Lower lobe of right lung (tissue), 2 donors: ENCODE measurements around the gene HTRA3. TPM values are rescaled to one million over a fixed set of nuclear protein-coding genes. Genes with fewer than 3 reads are reported as not detected.
A peak's percentile ranks its signal among the peaks of the same experiment; 100 is the strongest.

Experiments used
- ATAC-seq, 2 donors: fragments of 200-7000 bp; cut with Tn5 transposase; one replicate each; pipeline ENCODE4 v1.9.1; 2020 to 2022; ENCODE audit warnings: mild to moderate bottlenecking in 2 of 2, moderate library complexity in 2 of 2
- DNase-seq: peaks from one replicate; pipeline ENCODE4 v3.0.0-alpha.2; 2020
- H3K27ac ChIP-seq: fragments of 200-600 bp; one replicate; pipeline ENCODE4 v1.8.0; 2022
- H3K27me3 ChIP-seq: fragments of 200-600 bp; one replicate; pipeline ENCODE4 v1.8.0; 2022; ENCODE audit warnings: low read depth
- H3K36me3 ChIP-seq: fragments of 200-600 bp; one replicate; pipeline ENCODE4 v1.8.0; 2022; ENCODE audit warnings: mild to moderate bottlenecking
- H3K4me1 ChIP-seq: fragments of 200-600 bp; one replicate; pipeline ENCODE4 v1.8.0; 2022
- H3K4me3 ChIP-seq: fragments of 200-600 bp; one replicate; pipeline ENCODE4 v1.8.0; 2022; ENCODE audit warnings: mild to moderate bottlenecking
- H3K9me3 ChIP-seq: fragments of 200-600 bp; one replicate; pipeline ENCODE4 v1.8.0; 2022
- CTCF ChIP-seq: fragments of 200-600 bp; IDR thresholded peaks from one replicate; pipeline ENCODE4 v1.8.0; 2022; ENCODE audit warnings: antibody characterized with exemption, mild to moderate bottlenecking
- intact Hi-C: fragments of 100-400 bp; cut with DNase I; formaldehyde crosslinking; loops from one replicate; pipeline ENCODE4 v1.11.0; 2022
- total RNA-seq: library from RNA; stranded (reverse); fragmentation: NEBNext Ultra II Directional; extraction: Animal tissue kit (Norgen Biotek cat#: 25700); gene quantifications from one replicate; pipeline ENCODE4 v1.2.1, GENCODE V29; 2021
- donor health status: DM: no; HTN: yes; CAD: no; lungs with severe emphysema.

HTRA3 gene
- total RNA-seq, 1 donor from 2014 or later, result 15.5 TPM

DNA sequence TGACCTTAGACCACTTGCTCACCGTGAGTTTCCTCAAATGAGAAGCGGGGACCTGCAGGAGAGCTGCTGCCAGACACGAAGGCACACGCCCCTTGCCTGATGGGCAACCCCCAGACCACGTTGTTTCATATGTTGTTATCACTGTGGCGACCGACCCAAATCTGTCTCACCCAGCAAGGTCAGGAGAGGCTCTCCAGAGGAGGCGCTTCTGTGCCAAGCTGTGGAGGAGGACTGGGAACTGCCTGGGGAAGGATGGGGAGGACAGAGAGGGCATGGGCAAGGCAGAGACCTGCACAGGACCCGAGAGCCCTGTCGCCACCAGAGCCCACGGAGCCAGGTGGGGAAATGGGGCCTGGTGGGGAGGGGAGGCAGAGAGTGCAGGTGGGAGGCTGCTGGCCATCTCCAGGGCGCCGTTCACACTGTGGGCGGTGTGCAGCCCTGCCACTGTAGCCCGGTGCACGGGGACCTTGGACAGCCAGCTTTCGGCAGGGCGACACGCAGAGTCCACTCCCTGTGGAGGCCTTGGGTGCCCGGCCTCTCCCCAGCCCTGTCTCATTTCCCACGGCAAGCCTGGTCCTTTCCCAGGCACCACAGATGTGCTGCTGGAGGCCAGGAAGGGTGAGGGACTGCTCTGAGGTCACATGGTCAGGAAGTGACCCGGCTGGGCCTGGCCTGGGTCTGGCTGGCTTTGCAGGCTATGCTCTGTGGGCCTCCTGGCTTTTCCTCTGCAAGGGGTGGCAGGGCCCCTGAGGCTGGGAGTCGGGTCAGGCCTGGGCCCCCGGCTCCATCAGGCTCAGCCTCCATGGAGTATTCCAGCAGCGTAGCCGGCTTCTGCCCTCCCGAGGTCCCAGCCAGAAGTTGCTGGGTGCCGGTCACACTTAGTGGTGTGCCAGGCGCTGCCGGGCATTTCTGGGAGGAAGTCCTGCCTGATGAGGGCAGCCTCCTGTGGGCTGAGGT lies 3.2 kb downstream of the HTRA3 start:
- DNase-seq, result no peak
- no peaks in the 10 kb centered on the region for H3K9me3 ChIP-seq
- peak overlapping the region; percentile 56 for H3K27ac ChIP-seq
- intact Hi-C loops, result no loop called here
- H3K36me3 ChIP-seq, result no peaks in the 10 kb centered on the region
- H3K4me3 ChIP-seq, result peak overlapping the region; percentile 52
- H3K27me3 ChIP-seq, result peaks cover 24% of the 10 kb centered on the region
- TF ChIP-seq CTCF, result no peak
- peaks cover 64% of the 10 kb centered on the region for H3K4me1 ChIP-seq
- no peak for ATAC-seq

DNA sequence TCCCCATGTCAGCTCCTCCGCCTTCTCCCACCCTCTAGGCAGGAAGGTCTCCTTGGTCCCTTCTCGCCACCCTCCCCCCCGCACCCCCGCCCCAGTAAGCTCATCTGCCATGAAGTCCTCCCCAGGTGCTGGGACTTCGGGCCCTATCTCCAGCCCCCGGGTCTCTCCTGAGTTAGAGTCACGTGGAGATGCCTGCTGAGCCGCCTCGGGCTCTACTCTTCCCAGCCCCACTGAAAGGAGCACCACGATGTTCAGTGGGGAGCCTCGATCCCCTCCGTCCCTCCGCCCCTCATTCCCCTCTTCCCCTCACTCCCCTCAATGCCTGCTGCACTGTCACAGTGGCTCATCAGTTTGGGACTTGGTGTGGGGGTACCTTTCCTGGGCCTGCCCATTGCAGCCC lies 3.9 kb downstream of the HTRA3 start:
- ATAC-seq (no peak), DNase-seq (no peak)
- no peaks in the 10 kb centered on the region for H3K9me3 ChIP-seq
- no peak overlapping the region for H3K4me3 ChIP-seq
- H3K4me1 ChIP-seq, result peaks cover 65% of the 10 kb centered on the region
- peaks cover 24% of the 10 kb centered on the region for H3K27me3 ChIP-seq
- H3K27ac ChIP-seq, result no peak overlapping the region
- TF ChIP-seq CTCF, result no peak
- H3K36me3 ChIP-seq, result no peaks in the 10 kb centered on the region
- intact Hi-C loops, result no loop called here

- intact Hi-C loops, result no loop called here
- Histone ChIP-seq H3K9me3 (no peaks in the 10 kb centered on the region), H3K27ac (peak overlapping the region; percentile 31)
Observed at GRCh38 chr4:8274066-8274652, 4.6 kb downstream of the HTRA3 start.

GRCh38 chr4:8274765-8275547 lies 5.4 kb downstream of the HTRA3 start:
- no peak overlapping the region for H3K4me3 ChIP-seq
- no peaks in the 10 kb centered on the region for H3K9me3 ChIP-seq
- intact Hi-C loops, result no loop called here
- H3K27ac ChIP-seq, result peak overlapping the region; percentile 31
- H3K36me3 ChIP-seq, result no peaks in the 10 kb centered on the region
- H3K4me1 ChIP-seq, result peaks cover 58% of the 10 kb centered on the region
- H3K27me3 ChIP-seq, result peaks cover 15% of the 10 kb centered on the region
- peak; percentile 60 for DNase-seq
- TF ChIP-seq CTCF, result peak; percentile 24
- peak; percentile 47 to 59 for ATAC-seq

More at GRCh38 chr4:8274066-8274652, 4.6 kb downstream of the HTRA3 start:
- Histone ChIP-seq H3K4me3 (no peak overlapping the region), H3K27me3 (peaks cover 18% of the 10 kb centered on the region), H3K4me1 (peaks cover 62% of the 10 kb centered on the region), H3K36me3 (no peaks in the 10 kb centered on the region)
- TF ChIP-seq CTCF, result no peak
- no peak for DNase-seq
- no peak for ATAC-seq

DNA sequence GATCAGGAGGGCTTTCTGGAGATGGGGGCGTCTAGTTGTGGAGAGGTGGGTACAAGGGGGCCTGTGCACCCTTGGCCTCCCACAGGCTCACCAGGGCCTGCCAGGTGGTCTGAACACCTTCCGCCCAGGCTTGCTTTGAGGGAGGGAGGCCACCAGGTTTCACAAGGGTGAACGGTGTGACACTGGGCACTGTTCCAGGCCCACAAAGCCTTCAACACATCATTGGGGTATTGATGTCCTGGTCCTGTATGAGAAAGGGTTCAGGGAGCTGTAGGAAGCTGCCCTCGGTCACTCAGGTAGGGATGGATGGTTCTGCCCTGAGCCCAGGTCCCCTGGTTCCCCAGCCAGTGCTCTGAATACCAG lies 6.0 kb downstream of the HTRA3 start:
- no peak for DNase-seq
- Histone ChIP-seq H3K4me1 (peaks cover 55% of the 10 kb centered on the region), H3K27ac (no peak overlapping the region), H3K36me3 (no peaks in the 10 kb centered on the region), H3K27me3 (peaks cover 10% of the 10 kb centered on the region), H3K4me3 (no peak overlapping the region), H3K9me3 (no peaks in the 10 kb centered on the region)
- no peak for ATAC-seq
- intact Hi-C loops, result no loop called here
- TF ChIP-seq CTCF, result no peak
